NCI-H2081 treated with DMSO at 0.1 percent for 48 hours (cell line): Measurements from ENCODE around the gene ZNF544.

Experiments
- DNase-seq: peaks from one replicate; lab custom pipeline; 2025; lab: John Stamatoyannopoulos, UW

Gene ZNF544

GRCh38 chr19:58228585-58229254 is at the start of gene ZNF544:
Gene ZNF544, plus strand, starts transcription at chr19:58228914. Its CDS starts 15,110 bp downstream, at chr19:58244024.
- DNase-seq, result peak; percentile 20

- no peak for DNase-seq
Observed at GRCh38 chr19:58181902-58182576, 46.7 kb upstream of the ZNF544 start.

- DNase-seq, result no peak
Observed at GRCh38 chr19:58182577-58182988, 46.1 kb upstream of the ZNF544 start.

- DNase-seq, result peak; percentile 72
Observed at GRCh38 chr19:58182989-58183816, 45.5 kb upstream of the ZNF544 start, which contains the start of gene ZNF274. Gene ZNF274, plus strand, starts transcription at chr19:58183061. Its CDS starts 905 bp downstream, at chr19:58183966.

GRCh38 chr19:58183817-58184215 is 44.9 kb upstream of the ZNF544 start:
- DNase-seq, result no peak

GRCh38 chr19:58196901-58197616 is 31.7 kb upstream of the ZNF544 start:
- DNase-seq, result no peak

- no peak for DNase-seq
Observed at GRCh38 chr19:58203814-58204475, 24.8 kb upstream of the ZNF544 start.

GRCh38 chr19:58204566-58204965 is 24.1 kb upstream of the ZNF544 start:
- DNase-seq, result no peak

- no peak for DNase-seq
Observed at GRCh38 chr19:58209577-58209976, 19.1 kb upstream of the ZNF544 start.

GRCh38 chr19:58212336-58213074 is 16.2 kb upstream of the ZNF544 start:
- DNase-seq, result no peak

GRCh38 chr19:58213075-58213369 is 15.7 kb upstream of the ZNF544 start:
- no peak for DNase-seq

- no peak for DNase-seq
Observed at GRCh38 chr19:58217069-58217481, 11.6 kb upstream of the ZNF544 start.

GRCh38 chr19:58217607-58218391 is 10.9 kb upstream of the ZNF544 start:
- no peak for DNase-seq

- DNase-seq, result peak; percentile 3
Observed at GRCh38 chr19:58218899-58219298, 9.8 kb upstream of the ZNF544 start.

GRCh38 chr19:58227964-58228584 is 640 bp upstream of the ZNF544 start:
- DNase-seq, result no peak

- no peak for DNase-seq
Observed at GRCh38 chr19:58229255-58229639, 533 bp downstream of the ZNF544 start.

GRCh38 chr19:58237324-58237723 is 8.6 kb downstream of the ZNF544 start:
- DNase-seq, result no peak

GRCh38 chr19:58243351-58243750 is 14.6 kb downstream of the ZNF544 start:
- DNase-seq, result no peak

- no peak for DNase-seq
Observed at GRCh38 chr19:58248886-58249285, 20.2 kb downstream of the ZNF544 start.
